SK-N-SH treated with all-trans-retinoic acid at 6 μM for 48 hours (cell line): ENCODE data around the gene RAMP1.

Experiments
- ATAC-seq: fragments of 200-7000 bp; cut with Tn5 transposase; 3 replicates; pipeline ENCODE4 v1.9.1; 2020; ENCODE audit warnings: mild to moderate bottlenecking, moderate library complexity
- ARNTL ChIP-seq: fragments of 450-650 bp; formaldehyde crosslinking; IDR thresholded peaks from 2 replicates; pipeline ENCODE4 v1.5.0; 2020; ENCODE audit warnings: low read depth, mild to moderate bottlenecking, moderate library complexity, borderline replicate concordance
- CSDC2 ChIP-seq: fragments of 250-450 bp; sonication (Bioruptor Pico); IDR thresholded peaks from 2 replicates; pipeline ENCODE4 v1.5.0; 2020; ENCODE audit warnings: mild to moderate bottlenecking, moderate library complexity
- ESRRG ChIP-seq: fragments of 250-450 bp; sonication (Bioruptor Pico); IDR thresholded peaks from 2 replicates; pipeline ENCODE4 v1.6.1; 2021; ENCODE audit warnings: mild to moderate bottlenecking
- GLIS3 ChIP-seq: fragments of 250-450 bp; sonication (Bioruptor Pico); IDR thresholded peaks from 2 replicates; pipeline ENCODE4 v1.5.0; 2020; ENCODE audit warnings: mild to moderate bottlenecking, moderate library complexity
- ISL1 ChIP-seq: fragments of 250-450 bp; sonication (Bioruptor Pico); IDR thresholded peaks from 2 replicates; pipeline ENCODE4 v2.1.2; 2022; ENCODE audit warnings: mild to moderate bottlenecking, moderate library complexity
- OSR1 ChIP-seq: fragments of 250-450 bp; sonication (Bioruptor Pico); IDR thresholded peaks from 2 replicates; pipeline ENCODE4 v1.8.0; 2022; ENCODE audit warnings: moderate library complexity, mild to moderate bottlenecking, inconsistent platforms
- PATZ1 ChIP-seq: fragments of 250-450 bp; sonication (Bioruptor Pico); IDR thresholded peaks from 2 replicates; pipeline ENCODE4 v1.8.0; 2020; ENCODE audit warnings: mild to moderate bottlenecking, moderate library complexity, borderline replicate concordance
- PPARA ChIP-seq: fragments of 250-450 bp; sonication (Bioruptor Pico); IDR thresholded peaks from 2 replicates; pipeline ENCODE4 v1.5.0; 2020; ENCODE audit warnings: mild to moderate bottlenecking, borderline replicate concordance
- RARB ChIP-seq: fragments of 250-450 bp; sonication (Bioruptor Pico); IDR thresholded peaks from 2 replicates; pipeline ENCODE4 v1.8.0; 2021; ENCODE audit warnings: mild to moderate bottlenecking, moderate library complexity
- SNAI2 ChIP-seq: fragments of 250-450 bp; sonication (Bioruptor Pico); IDR thresholded peaks from 2 replicates; pipeline ENCODE4 v1.5.0; 2020; ENCODE audit warnings: mild to moderate bottlenecking, moderate library complexity
- TCF4 ChIP-seq: fragments of 250-450 bp; sonication (Bioruptor Pico); IDR thresholded peaks from 2 replicates; pipeline ENCODE4 v1.8.0; 2021; ENCODE audit warnings: mild to moderate bottlenecking, moderate library complexity, borderline replicate concordance
- TOX ChIP-seq: fragments of 250-450 bp; sonication (Bioruptor Pico); IDR thresholded peaks from 2 replicates; pipeline ENCODE4 v1.8.0; 2021; ENCODE audit warnings: mild to moderate bottlenecking, moderate library complexity, borderline replicate concordance
- ZC3H10 ChIP-seq: fragments of 250-450 bp; sonication (Bioruptor Pico); IDR thresholded peaks from 2 replicates; pipeline ENCODE4 v1.5.1; 2021; ENCODE audit warnings: mild to moderate bottlenecking, moderate library complexity
- ZFP3 ChIP-seq: fragments of 250-450 bp; sonication (Bioruptor Pico); IDR thresholded peaks from 2 replicates; pipeline ENCODE4 v1.5.0; 2020; ENCODE audit warnings: mild to moderate bottlenecking, moderate library complexity
- ZFP30 ChIP-seq: fragments of 450-650 bp; formaldehyde crosslinking; IDR thresholded peaks from 2 replicates; pipeline ENCODE4 v1.5.0; 2022; ENCODE audit warnings: mild to moderate bottlenecking, moderate library complexity
- ZNF565 ChIP-seq: fragments of 450-650 bp; formaldehyde crosslinking; conservative IDR thresholded peaks from 2 replicates; pipeline ENCODE4 v1.5.0; 2020; ENCODE audit warnings: low read depth, mild to moderate bottlenecking, moderate library complexity
- ZNF70 ChIP-seq: fragments of 450-650 bp; formaldehyde crosslinking; IDR thresholded peaks from 2 replicates; pipeline ENCODE4 v1.5.0; 2020; ENCODE audit warnings: mild to moderate bottlenecking, moderate library complexity
- TF ChIP-seq, protein P1 (sequence below): fragments of 250-450 bp; sonication (Bioruptor Pico); IDR thresholded peaks from 2 replicates; pipeline ENCODE4 v1.5.1; 2020; ENCODE audit warnings: low read depth, mild to moderate bottlenecking, moderate library complexity
- TF ChIP-seq, protein P2 (sequence below): fragments of 250-450 bp; sonication (Bioruptor Pico); IDR thresholded peaks from 2 replicates; pipeline ENCODE4 v1.5.1; 2021; ENCODE audit warnings: mild to moderate bottlenecking, moderate library complexity
- TF ChIP-seq, protein P3 (sequence below): fragments of 250-450 bp; sonication (Bioruptor Pico); IDR thresholded peaks from 2 replicates; pipeline ENCODE4 v1.5.0; 2020; ENCODE audit warnings: mild to moderate bottlenecking, moderate library complexity
- TF ChIP-seq, protein P4 (sequence below): fragments of 250-450 bp; sonication (Bioruptor Pico); IDR thresholded peaks from 2 replicates; pipeline ENCODE4 v1.8.0; 2021; ENCODE audit warnings: low read depth, mild to moderate bottlenecking, moderate library complexity, borderline replicate concordance

Gene RAMP1

DNA sequence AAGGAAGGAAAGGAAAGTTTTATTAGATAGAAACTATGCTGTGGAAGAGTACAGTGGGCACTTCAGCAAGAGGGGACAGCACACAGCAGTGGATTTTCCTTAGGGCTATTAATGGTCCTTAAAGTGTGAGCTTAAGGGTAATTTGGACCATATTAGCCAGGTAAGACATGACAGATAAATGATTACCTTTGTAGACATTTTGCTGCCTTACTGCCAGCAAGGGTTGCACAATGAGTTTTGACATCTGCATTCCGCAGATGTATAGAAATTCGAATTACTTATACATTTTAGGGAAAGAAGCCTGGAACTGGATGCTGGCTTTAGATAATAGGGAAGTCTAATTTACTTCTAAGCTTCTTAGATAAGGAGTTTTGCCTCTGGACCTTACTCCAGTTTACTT lies 93.4 kb downstream of the RAMP1 start (continued):
- TF ChIP-seq RARB (CRISPR knock-in tag) (no peak), ZFP30 (CRISPR knock-in tag) (no peak), OSR1 (CRISPR knock-in tag) (no peak), SNAI2 (CRISPR knock-in tag) (no peak), TOX (no peak), CSDC2 (CRISPR knock-in tag) (no peak)
- TF ChIP-seq, all 23 proteins: peak for 0

GRCh38 chr2:237955640-237956401 lies 96.4 kb downstream of the RAMP1 start:
- TF ChIP-seq TOX = no peak
- no peak for TF ChIP-seq GLIS3 (CRISPR knock-in tag)
- TF ChIP-seq, protein P1, sequence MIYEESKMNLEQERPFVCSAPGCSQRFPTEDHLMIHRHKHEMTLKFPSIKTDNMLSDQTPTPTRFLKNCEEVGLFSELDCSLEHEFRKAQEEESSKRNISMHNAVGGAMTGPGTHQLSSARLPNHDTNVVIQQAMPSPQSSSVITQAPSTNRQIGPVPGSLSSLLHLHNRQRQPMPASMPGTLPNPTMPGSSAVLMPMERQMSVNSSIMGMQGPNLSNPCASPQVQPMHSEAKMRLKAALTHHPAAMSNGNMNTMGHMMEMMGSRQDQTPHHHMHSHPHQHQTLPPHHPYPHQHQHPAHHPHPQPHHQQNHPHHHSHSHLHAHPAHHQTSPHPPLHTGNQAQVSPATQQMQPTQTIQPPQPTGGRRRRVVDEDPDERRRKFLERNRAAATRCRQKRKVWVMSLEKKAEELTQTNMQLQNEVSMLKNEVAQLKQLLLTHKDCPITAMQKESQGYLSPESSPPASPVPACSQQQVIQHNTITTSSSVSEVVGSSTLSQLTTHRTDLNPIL (CRISPR knock-in tag) = no peak
- TF ChIP-seq PPARA (CRISPR knock-in tag) = no peak
- TF ChIP-seq, protein P2, sequence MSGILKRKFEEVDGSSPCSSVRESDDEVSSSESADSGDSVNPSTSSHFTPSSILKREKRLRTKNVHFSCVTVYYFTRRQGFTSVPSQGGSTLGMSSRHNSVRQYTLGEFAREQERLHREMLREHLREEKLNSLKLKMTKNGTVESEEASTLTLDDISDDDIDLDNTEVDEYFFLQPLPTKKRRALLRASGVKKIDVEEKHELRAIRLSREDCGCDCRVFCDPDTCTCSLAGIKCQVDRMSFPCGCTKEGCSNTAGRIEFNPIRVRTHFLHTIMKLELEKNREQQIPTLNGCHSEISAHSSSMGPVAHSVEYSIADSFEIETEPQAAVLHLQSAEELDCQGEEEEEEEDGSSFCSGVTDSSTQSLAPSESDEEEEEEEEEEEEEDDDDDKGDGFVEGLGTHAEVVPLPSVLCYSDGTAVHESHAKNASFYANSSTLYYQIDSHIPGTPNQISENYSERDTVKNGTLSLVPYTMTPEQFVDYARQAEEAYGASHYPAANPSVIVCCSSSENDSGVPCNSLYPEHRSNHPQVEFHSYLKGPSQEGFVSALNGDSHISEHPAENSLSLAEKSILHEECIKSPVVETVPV (CRISPR knock-in tag) = no peak
- no peak for TF ChIP-seq ISL1 (CRISPR knock-in tag)
- no peak for TF ChIP-seq ZNF565 (CRISPR knock-in tag)
- TF ChIP-seq ZC3H10 (CRISPR knock-in tag) = no peak
- TF ChIP-seq SNAI2 (CRISPR knock-in tag) = no peak
- no peak for TF ChIP-seq TCF4 (CRISPR knock-in tag)
- TF ChIP-seq ARNTL (CRISPR knock-in tag) = no peak
- TF ChIP-seq, protein P3, sequence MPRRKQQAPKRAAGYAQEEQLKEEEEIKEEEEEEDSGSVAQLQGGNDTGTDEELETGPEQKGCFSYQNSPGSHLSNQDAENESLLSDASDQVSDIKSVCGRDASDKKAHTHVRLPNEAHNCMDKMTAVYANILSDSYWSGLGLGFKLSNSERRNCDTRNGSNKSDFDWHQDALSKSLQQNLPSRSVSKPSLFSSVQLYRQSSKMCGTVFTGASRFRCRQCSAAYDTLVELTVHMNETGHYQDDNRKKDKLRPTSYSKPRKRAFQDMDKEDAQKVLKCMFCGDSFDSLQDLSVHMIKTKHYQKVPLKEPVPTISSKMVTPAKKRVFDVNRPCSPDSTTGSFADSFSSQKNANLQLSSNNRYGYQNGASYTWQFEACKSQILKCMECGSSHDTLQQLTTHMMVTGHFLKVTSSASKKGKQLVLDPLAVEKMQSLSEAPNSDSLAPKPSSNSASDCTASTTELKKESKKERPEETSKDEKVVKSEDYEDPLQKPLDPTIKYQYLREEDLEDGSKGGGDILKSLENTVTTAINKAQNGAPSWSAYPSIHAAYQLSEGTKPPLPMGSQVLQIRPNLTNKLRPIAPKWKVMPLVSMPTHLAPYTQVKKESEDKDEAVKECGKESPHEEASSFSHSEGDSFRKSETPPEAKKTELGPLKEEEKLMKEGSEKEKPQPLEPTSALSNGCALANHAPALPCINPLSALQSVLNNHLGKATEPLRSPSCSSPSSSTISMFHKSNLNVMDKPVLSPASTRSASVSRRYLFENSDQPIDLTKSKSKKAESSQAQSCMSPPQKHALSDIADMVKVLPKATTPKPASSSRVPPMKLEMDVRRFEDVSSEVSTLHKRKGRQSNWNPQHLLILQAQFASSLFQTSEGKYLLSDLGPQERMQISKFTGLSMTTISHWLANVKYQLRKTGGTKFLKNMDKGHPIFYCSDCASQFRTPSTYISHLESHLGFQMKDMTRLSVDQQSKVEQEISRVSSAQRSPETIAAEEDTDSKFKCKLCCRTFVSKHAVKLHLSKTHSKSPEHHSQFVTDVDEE = no peak
- peak; percentile 55 for ATAC-seq

DNA sequence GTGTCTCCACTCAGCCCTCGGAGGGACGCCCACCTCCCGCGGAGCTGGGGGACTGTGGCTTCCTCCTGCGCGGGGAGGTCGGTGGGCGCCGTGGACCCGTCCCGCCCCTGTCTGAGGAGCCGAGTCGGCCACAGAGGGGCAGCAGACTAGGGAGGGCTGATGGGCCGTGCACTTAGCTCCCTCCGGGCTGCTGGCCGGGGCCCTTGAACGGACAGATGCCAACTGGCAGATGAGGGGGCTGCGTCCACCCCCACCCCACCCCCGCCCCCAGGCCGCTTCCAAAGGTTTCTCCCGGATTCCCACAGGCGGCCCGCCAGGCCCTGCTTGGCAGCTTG lies 96.9 kb downstream of the RAMP1 start:
- peak; percentile 61 for ATAC-seq
- TF ChIP-seq ZFP30 (CRISPR knock-in tag) (no peak), ARNTL (CRISPR knock-in tag) (no peak), ZNF565 (CRISPR knock-in tag) (no peak), PATZ1 (no peak)

DNA sequence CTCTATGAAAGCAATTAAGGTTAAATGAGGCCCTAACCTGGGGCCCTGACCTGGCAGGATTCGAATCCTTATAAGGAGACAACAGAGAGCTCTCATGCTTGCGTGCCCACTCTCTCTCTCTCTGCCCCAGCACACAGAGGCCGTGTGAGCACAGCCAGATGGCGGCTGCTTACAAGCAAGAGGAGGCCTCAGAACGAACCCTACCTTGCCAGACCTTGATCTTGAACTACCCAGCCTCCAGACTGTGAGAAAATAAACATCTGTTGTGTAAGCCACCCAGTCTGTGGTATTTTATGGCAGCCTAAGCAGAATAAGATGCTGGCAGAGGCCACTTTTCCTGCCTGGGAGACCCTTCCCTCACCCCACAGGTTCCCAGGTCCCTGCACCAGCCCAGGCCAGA lies 102.2 kb downstream of the RAMP1 start:
- ATAC-seq = no peak
- no peak for TF ChIP-seq PATZ1
- TF ChIP-seq ZFP3 (CRISPR knock-in tag) = no peak
- TF ChIP-seq, protein P1 (CRISPR knock-in tag) = no peak
- no peak for TF ChIP-seq ISL1 (CRISPR knock-in tag)
- TF ChIP-seq SNAI2 (CRISPR knock-in tag) = no peak
- no peak for TF ChIP-seq ESRRG (CRISPR knock-in tag)
- no peak for TF ChIP-seq GLIS3 (CRISPR knock-in tag)
- no peak for TF ChIP-seq RARB (CRISPR knock-in tag)
- no peak for TF ChIP-seq OSR1 (CRISPR knock-in tag)
- TF ChIP-seq, protein P4, sequence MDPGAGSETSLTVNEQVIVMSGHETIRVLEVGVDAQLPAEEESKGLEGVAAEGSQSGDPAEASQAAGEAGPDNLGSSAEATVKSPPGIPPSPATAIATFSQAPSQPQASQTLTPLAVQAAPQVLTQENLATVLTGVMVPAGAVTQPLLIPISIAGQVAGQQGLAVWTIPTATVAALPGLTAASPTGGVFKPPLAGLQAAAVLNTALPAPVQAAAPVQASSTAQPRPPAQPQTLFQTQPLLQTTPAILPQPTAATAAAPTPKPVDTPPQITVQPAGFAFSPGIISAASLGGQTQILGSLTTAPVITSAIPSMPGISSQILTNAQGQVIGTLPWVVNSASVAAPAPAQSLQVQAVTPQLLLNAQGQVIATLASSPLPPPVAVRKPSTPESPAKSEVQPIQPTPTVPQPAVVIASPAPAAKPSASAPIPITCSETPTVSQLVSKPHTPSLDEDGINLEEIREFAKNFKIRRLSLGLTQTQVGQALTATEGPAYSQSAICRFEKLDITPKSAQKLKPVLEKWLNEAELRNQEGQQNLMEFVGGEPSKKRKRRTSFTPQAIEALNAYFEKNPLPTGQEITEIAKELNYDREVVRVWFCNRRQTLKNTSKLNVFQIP (CRISPR knock-in tag) = no peak
- no peak for TF ChIP-seq ZFP30 (CRISPR knock-in tag)
- no peak for TF ChIP-seq PPARA (CRISPR knock-in tag)
- no peak for TF ChIP-seq ZNF70 (CRISPR knock-in tag)
- no peak for TF ChIP-seq TCF4 (CRISPR knock-in tag)
